Lung (tissue), 16 donors: Measurements from ENCODE around the gene ANGPTL3. TPM values are rescaled to one million over a fixed set of nuclear protein-coding genes. Genes with fewer than 3 reads are reported as not detected.
"Not testable (repeated sequence)": the region's sequence is repeated elsewhere in the genome, so short reads cannot be mapped to it uniquely, and the experiment has no call there.

Experiments
- ATAC-seq: fragments of 200-7000 bp; cut with Tn5 transposase; one replicate; pipeline ENCODE4 v1.9.1; 2020; ENCODE audit warnings: moderate number of reproducible peaks; ENCODE audit not compliant: insufficient read depth, low FRiP score
- DNase-seq, 3 donors: peaks; one replicate each; pipeline ENCODE4 v3.0.0-alpha.2; 2013 to 2017
- H3K27ac ChIP-seq, 2 donors: one replicate each; pipeline ENCODE4 v1.5.1; 2013; ENCODE audit warnings: mild to moderate bottlenecking in 2 of 2, moderate library complexity in 2 of 2, control low read depth in 1 of 2, inconsistent platforms in 1 of 2, low read depth in 1 of 2, low read length in 1 of 2
- H3K27me3 ChIP-seq, 3 donors: one replicate each; pipeline ENCODE4 v1.5.1; 2013; ENCODE audit warnings: low read length in 2 of 3; ENCODE audit not compliant: control insufficient read depth in 3 of 3, insufficient read depth in 3 of 3
- H3K36me3 ChIP-seq, 4 donors: one replicate each; pipeline ENCODE4 v1.5.1; 2013; ENCODE audit warnings: low read length in 4 of 4, mild to moderate bottlenecking in 1 of 4, moderate library complexity in 1 of 4; ENCODE audit not compliant: control insufficient read depth in 4 of 4, insufficient read depth in 4 of 4
- H3K4me1 ChIP-seq, 5 donors: one replicate each; pipeline ENCODE4 v1.5.1; 2013; ENCODE audit warnings: low read length in 5 of 5, mild to moderate bottlenecking in 2 of 5, moderate library complexity in 1 of 5; ENCODE audit not compliant: control insufficient read depth in 5 of 5, insufficient read depth in 5 of 5
- H3K4me3 ChIP-seq: one replicate; pipeline ENCODE4 v1.5.1; 2013; ENCODE audit warnings: mild to moderate bottlenecking, control low read depth, moderate library complexity
- H3K9ac ChIP-seq, 2 donors: one replicate each; pipeline ENCODE4 v1.5.1; 2013; ENCODE audit warnings: low read length in 2 of 2, control low read depth in 1 of 2; ENCODE audit not compliant: insufficient read depth in 1 of 2
- H3K9me3 ChIP-seq, 4 donors: one replicate each; pipeline ENCODE4 v1.5.1; 2013; ENCODE audit warnings: low read length in 3 of 4, mild to moderate bottlenecking in 1 of 4, moderate library complexity in 1 of 4; ENCODE audit not compliant: control insufficient read depth in 4 of 4, insufficient read depth in 3 of 4
- WGBS, 2 donors: extraction: QIAGEN DNeasy Blood & Tissue Kit; methylation state at CpG; one replicate each; pipeline ENCODE4 v1.1.7; 2013; 5-methylcytosine and 5-hydroxymethylcytosine counted together
- long read RNA-seq, 5 donors: transcript quantifications; one replicate each; lab custom pipeline, GENCODE V29; 2026
- polyA plus RNA-seq, 2 donors: library from polyadenylated mRNA; stranded (reverse); fragments of 200-250 nt; gene quantifications; one replicate each; pipeline ENCODE4 v1.2.1, GENCODE V29; 2013
- total RNA-seq, 2 donors: library from RNA; depleted of rRNA in 1 of 2; stranded (reverse); fragments of >200 nt in 1 of 2; gene quantifications; one replicate each; pipeline ENCODE4 v1.2.1, GENCODE V29; 2014 to 2021
- TF ChIP-seq, protein P1 (sequence below): IDR thresholded peaks from 2 replicates; pipeline ENCODE4 v1.5.1; 2012; ENCODE audit warnings: mild to moderate bottlenecking; ENCODE audit errors: control extremely low read depth, extremely low read depth
- donor health status: control.
- donor health status: control.
- donor health status: Bipolar disorder and iron deficiency.
- donor health status: healthy.
- donor health status: DM: yes; HTN: yes; CAD: no.

ANGPTL3 gene, protein sequence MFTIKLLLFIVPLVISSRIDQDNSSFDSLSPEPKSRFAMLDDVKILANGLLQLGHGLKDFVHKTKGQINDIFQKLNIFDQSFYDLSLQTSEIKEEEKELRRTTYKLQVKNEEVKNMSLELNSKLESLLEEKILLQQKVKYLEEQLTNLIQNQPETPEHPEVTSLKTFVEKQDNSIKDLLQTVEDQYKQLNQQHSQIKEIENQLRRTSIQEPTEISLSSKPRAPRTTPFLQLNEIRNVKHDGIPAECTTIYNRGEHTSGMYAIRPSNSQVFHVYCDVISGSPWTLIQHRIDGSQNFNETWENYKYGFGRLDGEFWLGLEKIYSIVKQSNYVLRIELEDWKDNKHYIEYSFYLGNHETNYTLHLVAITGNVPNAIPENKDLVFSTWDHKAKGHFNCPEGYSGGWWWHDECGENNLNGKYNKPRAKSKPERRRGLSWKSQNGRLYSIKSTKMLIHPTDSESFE
- under 1 TPM in 1 of 2 donors, not detected in 1; 0.06 TPM for total RNA-seq
- not detected for polyA plus RNA-seq
- long read RNA-seq, donor 1, result 0 reads
- long read RNA-seq, donor 2, result 0 reads
- long read RNA-seq, donor 3, result 0 reads
- long read RNA-seq, donor 4, result 0 reads
- long read RNA-seq, donor 5, result 0 reads

DNA sequence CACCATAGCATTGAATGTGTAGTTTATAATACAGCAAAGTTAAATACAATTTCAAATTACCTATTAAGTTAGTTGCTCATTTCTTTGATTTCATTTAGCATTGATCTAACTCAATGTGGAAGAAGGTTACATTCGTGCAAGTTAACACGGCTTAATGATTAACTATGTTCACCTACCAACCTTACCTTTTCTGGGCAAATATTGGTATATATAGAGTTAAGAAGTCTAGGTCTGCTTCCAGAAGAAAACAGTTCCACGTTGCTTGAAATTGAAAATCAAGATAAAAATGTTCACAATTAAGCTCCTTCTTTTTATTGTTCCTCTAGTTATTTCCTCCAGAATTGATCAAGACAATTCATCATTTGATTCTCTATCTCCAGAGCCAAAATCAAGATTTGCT lies at the start of gene ANGPTL3:
TSS of gene ANGPTL3 (plus strand) at position 240 of the 400 bp plus-strand sequence. CDS start at position 287, 47 bp downstream.
- DNase-seq (peak in 1 of 3 donors; percentile 7), ATAC-seq (no peak)
- Histone ChIP-seq H3K4me1 (no peaks in the 10 kb centered on the region), H3K27me3 (no peaks in the 10 kb centered on the region), H3K9me3 (no peaks in the 10 kb centered on the region), H3K36me3 (no peaks in the 10 kb centered on the region), H3K27ac (no peak within 1 kb of the TSS), H3K9ac (no peak within 1 kb of the TSS), H3K4me3 (no peak within 1 kb of the TSS)
- TF ChIP-seq, protein P1, sequence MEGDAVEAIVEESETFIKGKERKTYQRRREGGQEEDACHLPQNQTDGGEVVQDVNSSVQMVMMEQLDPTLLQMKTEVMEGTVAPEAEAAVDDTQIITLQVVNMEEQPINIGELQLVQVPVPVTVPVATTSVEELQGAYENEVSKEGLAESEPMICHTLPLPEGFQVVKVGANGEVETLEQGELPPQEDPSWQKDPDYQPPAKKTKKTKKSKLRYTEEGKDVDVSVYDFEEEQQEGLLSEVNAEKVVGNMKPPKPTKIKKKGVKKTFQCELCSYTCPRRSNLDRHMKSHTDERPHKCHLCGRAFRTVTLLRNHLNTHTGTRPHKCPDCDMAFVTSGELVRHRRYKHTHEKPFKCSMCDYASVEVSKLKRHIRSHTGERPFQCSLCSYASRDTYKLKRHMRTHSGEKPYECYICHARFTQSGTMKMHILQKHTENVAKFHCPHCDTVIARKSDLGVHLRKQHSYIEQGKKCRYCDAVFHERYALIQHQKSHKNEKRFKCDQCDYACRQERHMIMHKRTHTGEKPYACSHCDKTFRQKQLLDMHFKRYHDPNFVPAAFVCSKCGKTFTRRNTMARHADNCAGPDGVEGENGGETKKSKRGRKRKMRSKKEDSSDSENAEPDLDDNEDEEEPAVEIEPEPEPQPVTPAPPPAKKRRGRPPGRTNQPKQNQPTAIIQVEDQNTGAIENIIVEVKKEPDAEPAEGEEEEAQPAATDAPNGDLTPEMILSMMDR, result no peak
- 79 to 90% methylated on average over 3 of the region's 3 CpGs for WGBS, 2 donors

DNA sequence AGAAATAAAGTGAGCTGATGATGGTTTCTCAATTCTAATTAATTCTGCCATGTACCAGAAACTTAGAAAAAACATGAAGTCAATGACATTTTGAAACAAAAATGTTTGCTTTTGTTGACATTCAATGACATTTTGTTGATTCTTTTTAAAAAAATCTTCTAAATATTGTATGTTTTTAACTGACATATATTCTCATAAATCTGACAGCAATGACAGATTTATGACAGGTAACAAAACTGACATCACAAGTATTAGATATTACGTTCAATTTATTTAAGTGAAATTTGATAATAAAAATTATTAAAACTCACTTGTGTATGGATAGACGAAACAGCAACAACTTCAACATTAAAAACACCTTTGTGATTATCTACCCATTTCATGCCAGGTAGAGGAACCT lies 36.0 kb upstream of the ANGPTL3 start:
- TF ChIP-seq, protein P1, result no peak
- ATAC-seq, result no peak
- Histone ChIP-seq H3K4me1 (no peaks in the 10 kb centered on the region), H3K4me3 (no peak overlapping the region), H3K27me3 (no peaks in the 10 kb centered on the region), H3K27ac (no peak overlapping the region), H3K36me3 (peaks cover 0 to 9% (median under 1%) of the 10 kb centered on the region in 4 donors), H3K9me3 (no peaks in the 10 kb centered on the region), H3K9ac (no peak overlapping the region)
- WGBS, 2 donors, result 95 to 98% methylated on average over 2 of the region's 2 CpGs
- no peak for DNase-seq

GRCh38 chr1:62567182-62567581 lies 30.1 kb upstream of the ANGPTL3 start:
- not testable (repeated sequence) for ATAC-seq, H3K9me3 ChIP-seq, H3K27ac ChIP-seq, H3K4me1 ChIP-seq, H3K27me3 ChIP-seq, H3K36me3 ChIP-seq, H3K4me3 ChIP-seq, DNase-seq, H3K9ac ChIP-seq
- 96% methylated on average over 1 of the region's 1 CpG for WGBS, 2 donors

- peaks cover 0 to 14% (median 3%) of the 10 kb centered on the region in 4 donors for H3K36me3 ChIP-seq
- H3K4me1 ChIP-seq, DNase-seq, H3K4me3 ChIP-seq, H3K9me3 ChIP-seq, H3K27me3 ChIP-seq, ATAC-seq, H3K27ac ChIP-seq, H3K9ac ChIP-seq: not testable (repeated sequence)
- WGBS, 2 donors, result 25 to 43% methylated on average over 1 of the region's 1 CpG
Measured at GRCh38 chr1:62567926-62568325, 29.4 kb upstream of the ANGPTL3 start.

DNA sequence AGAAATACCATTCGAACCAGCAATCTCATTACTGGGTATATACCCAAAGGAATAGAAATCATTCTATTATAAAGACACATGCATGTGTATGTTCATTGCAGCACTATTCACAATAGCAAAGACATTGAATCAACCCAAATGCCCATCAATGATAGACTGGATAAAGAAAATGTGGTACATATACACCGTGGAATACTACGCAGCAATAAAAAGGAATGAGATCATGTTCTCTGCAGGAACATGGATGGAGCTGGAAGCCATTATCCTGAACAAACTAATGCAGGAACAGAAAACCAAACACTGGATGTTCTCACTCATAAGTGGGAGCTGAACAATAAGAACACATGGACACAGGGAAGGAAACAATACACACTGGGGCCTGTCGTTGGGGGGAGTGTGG lies 25.8 kb upstream of the ANGPTL3 start:
- not testable (repeated sequence) for H3K27me3 ChIP-seq, H3K4me1 ChIP-seq, H3K9me3 ChIP-seq, DNase-seq, H3K9ac ChIP-seq, ATAC-seq, H3K27ac ChIP-seq, H3K4me3 ChIP-seq
- WGBS, 2 donors, result 83 to 95% methylated on average over 4 of the region's 4 CpGs
- peaks cover 0 to 18% (median 11%) of the 10 kb centered on the region in 4 donors for H3K36me3 ChIP-seq
